Glomerular visceral epithelial cell (primary cell): Measurements from ENCODE around the gene KLHL11.
"Not testable (repeated sequence)": the region's sequence is repeated elsewhere in the genome, so short reads cannot be mapped to it uniquely, and the experiment has no call there.

Experiments
- DNase-seq: peaks from one replicate; pipeline ENCODE4 v3.0.0-alpha.2; 2016; ENCODE audit errors: extremely low spot score

KLHL11 gene

DNA sequence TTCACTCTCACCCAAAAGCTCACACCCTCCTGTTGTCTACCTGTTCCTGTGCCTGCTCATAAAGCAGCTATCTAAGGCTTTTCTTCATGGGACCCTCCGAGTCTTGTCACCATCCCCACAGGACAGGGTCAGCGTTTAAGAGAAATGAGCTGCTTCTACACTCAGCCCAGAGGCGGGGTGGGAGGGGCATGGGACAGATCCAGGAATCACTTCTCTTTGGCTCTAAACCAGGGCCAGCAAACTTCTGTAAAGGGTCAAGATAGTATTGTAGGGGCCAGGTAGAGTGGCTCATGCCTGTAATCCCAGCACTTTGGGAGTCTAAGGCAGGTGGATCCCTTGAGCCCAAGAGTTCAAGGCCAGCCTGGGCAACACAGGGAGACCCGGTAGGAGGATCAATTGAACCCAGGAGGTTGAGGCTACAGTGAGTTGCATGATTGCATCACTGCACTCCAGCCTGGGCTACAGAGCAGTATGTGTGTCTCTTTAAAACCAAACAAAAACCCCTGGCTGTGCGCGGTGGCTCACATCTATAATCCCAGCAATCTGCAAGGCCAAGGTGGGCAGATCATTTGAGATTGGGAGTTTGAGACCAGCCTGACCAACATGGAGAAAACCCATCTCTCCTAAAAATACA, 23.2 kb upstream of the KLHL11 start:
- no peak for DNase-seq

DNA sequence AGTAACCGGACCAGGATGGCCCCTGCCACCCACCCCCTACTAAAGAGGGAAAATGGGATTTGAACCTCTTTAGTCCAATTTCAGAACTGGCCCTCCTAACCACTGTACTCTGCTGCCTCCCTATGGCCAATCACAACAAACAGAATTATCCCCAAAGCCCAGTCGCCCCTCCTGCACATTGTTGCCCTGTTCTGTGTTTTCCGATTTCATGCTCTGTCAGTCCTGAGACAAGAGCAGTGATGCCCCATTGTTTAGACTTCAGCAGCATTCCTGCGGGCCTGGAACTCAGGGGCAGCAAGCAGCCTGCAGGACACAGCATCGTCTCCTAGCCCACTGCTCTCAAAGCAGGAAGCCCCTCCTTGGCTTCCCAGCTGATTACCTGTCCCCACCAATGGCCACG, 20.5 kb upstream of the KLHL11 start:
- DNase-seq = no peak

DNA sequence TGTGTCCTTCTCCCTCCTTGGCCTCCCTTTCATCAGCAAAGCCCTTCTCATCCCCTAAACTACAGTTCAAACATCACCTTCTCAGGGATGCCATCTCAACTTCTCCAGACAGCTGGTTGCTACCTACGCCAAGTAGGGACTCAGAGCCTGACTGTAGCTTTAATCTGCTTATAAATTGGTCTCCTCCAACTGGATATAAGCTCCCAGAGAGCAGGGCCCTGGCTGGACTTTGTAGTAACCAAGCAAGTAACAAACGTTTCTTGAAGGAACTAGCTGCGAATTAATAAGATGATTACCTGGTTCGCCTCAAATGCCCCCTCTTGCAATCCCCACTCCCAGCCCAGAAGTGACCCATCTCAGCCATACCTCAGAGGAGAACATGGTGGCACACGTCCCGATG, 17.5 kb upstream of the KLHL11 start:
- no peak for DNase-seq

DNA sequence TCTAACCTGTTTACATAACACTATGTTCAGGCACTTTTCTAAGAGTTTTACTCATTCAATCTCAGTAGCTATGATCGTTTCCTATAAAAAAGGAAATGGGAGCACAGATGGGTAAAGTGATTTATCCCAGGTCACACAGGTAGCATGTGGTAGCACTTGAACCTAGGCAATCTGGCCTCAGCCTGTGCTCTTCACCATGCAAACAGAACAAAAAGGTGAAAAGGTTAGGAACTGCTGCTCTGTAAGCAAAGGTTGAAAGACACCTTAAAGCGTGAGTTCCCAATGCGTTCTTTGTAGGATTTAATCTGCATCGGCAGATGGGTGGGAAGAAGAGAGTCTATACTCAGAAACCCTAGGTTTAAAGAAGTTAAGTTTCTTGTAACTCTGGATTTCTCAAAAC, 14.9 kb upstream of the KLHL11 start:
- no peak for DNase-seq

GRCh38 chr17:41874293-41874670, 9.1 kb upstream of the KLHL11 start:
- not testable (repeated sequence) for DNase-seq

GRCh38 chr17:41873559-41874292, 8.5 kb upstream of the KLHL11 start:
- DNase-seq = no peak

DNA sequence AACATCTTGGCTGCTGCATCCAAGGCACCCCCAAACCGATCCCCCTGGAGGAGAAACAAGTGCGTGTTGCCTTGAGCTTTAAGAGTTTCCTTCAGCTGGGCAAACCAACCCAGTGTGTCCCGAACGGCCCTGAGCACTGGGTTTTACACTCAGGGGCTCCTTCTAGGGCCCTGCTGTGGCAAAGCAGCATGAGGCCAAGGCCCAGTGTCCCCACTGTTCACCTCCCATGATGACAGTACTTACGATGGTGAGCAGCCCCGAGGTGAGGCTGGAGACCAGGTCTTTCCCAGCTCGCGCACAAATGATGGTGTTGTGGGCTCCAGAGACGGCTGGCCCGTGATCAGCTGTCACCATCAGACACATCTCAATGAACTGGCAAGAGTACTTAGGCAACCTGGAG, 6.6 kb upstream of the KLHL11 start:
- DNase-seq = no peak

DNA sequence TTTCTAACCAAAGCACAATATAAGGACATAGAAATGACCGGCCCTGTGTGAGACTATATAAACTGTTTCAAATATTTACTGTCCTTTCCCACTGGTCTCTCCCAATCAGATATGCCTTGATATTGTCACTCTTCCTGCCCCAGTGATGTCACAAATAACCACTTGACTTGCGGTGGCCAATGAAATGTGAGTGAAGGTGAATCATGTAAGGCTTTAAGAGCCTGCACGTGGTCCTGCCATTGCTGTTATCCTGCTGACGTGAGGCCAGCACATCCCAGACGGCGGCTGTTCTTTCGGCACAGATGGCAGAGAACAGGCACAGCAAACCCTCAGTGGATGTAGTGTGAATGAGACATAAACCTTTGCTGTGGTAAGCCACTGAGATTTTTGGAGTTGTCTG, 5.4 kb upstream of the KLHL11 start:
- no peak for DNase-seq

DNA sequence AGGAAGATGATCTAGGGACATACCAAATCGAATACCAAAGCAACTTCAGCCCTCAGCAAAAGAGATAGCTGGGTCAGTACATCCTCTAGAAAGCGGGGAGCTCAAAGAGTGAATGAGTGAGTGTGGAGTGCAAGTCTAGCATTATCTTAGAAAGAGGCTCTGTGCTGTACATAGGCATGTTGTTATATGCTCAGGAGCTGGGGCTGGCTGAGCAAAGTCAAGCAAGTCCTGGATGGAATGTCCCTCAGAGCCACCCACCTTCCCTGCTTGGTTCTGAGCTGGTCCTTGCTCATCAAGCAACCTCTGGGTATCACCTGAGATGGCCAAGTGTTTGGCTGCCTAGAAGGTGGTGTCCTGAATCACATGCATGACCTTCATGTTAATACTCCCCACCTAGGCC, 4.9 kb upstream of the KLHL11 start:
- DNase-seq = no peak

DNA sequence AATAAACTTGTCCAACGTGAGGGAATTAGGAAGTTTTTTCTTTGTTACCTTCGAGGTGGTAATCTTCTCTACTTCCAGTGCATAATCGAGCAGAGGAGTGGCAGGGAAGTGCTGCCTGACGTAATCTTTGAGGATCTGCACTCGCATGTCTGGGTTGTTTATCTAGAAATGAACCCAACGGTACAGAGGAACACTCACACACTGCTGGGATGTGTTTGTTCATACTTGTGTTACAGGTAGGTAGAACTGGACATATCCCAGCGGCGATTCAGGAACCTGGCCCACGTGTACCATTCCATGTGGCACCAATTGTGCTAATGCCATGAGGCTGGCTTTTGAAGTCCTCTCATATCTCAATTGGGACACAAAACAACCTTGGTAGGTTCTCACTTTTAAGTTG, 4.2 kb upstream of the KLHL11 start:
- DNase-seq = no peak

- no peak for DNase-seq
Measured at GRCh38 chr17:41868568-41868967, 3.3 kb upstream of the KLHL11 start.

GRCh38 chr17:41865596-41865893, 322 bp upstream of the KLHL11 start:
- no peak for DNase-seq

DNA sequence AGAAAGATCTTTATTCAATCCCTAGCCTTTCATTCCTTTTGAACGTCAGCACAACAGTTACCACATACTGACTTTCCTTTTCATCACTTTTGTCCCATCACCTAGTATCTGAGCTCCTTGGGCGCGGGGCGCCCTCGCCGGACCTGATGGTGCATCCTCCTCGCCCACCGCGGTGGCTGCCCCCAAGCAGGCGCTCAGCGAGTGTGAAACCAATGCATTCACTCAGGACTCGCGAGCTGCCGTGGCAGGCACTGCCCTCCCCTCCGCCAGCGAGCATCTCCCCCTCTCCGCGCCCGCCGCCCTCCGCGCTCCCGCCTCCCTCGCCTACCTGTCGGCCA, 756 bp downstream of the KLHL11 start:
- DNase-seq = no peak

GRCh38 chr17:41863074-41863848, 2.0 kb downstream of the KLHL11 start:
- DNase-seq = no peak

GRCh38 chr17:41860254-41860931, 4.8 kb downstream of the KLHL11 start:
- no peak for DNase-seq

DNA sequence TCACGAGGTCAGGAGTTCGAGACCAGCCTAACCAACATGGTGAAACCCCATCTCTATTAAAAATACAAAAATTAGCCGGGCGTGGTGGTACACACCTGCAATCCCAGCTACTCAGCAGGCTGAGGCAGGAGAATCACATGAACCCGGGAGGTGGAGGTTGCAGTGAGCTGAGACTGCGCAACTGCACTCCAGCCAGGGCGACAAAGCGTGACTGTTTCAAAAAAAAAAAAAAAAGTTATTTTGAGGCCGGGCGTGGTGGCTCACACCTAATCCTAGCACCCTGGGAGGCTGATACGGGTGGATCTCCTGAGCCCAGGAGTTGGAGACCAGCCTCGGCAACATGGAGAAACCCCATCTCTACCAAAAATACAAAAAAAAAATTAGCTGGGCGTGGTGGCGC, 13.8 kb downstream of the KLHL11 start:
- not testable (repeated sequence) for DNase-seq

- no peak for DNase-seq
Measured at GRCh38 chr17:41849251-41849990, 15.8 kb downstream of the KLHL11 start.

DNA sequence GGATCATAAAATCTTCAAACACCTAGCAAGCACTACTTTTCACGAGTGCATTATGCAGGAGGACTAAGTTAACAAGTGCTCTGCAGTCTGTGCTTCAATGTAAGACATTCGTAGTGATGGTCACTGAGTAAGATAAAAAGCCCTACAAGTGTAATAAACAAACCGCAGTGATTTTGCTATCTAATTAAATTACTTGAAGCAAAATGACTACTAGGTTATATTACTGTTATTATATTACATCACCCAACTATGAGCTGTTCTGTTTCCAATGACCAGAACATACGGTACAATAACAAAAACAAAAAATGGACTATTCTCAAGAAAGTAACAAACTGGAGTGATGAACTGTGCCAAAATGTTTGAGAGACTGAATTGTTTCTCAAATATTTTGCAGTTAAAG, 16.4 kb downstream of the KLHL11 start:
- DNase-seq = no peak

GRCh38 chr17:41844971-41845370, 20.3 kb downstream of the KLHL11 start:
- no peak for DNase-seq

DNA sequence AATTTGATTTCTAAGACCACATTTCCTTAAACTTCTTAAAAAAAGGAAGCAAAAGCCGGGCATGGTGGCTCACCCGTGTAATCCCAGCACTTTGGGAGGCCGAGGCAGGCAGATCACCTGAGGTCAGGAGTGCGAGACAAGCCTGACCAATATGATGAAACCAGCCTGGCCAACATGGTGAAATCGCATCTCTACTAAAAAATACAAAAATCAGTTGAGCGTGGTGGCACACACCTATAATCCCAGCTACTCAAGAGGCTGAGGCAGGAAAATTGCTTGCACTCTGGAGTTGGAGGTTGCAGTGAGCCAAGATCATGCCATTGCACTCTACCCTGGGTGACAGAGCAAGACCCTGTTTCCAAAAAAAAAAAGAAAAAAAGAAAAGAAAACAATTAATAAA, 24.4 kb downstream of the KLHL11 start:
- not testable (repeated sequence) for DNase-seq

DNA sequence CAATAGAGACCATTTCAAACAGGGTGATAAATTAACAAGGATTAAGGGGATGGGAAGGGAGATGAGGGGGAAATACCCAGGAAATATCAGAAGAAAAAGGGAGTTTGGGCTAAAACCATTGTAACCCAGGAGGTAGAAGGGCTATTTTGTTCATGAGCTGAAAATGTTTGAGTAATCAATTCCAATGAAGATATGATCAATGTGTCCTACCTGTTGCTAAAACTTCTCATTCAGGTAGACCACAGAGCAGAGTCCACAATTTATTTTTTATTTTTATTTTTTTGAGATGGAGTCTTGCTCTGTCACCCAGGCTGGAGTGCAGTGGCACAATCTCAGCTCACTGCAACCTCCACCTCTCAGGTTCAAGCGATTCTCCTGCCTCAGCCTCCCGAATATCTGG, 25.8 kb downstream of the KLHL11 start:
- DNase-seq = not testable (repeated sequence)
